DMS114 treated with DMSO at 0.1 percent for 48 hours (cell line): ENCODE measurements around the gene MIS18A.
"Not testable (repeated sequence)": the region's sequence is repeated elsewhere in the genome, so short reads cannot be mapped to it uniquely, and the experiment has no call there.

Source experiments
- DNase-seq: peaks from one replicate; lab custom pipeline; 2025; ENCODE audit not compliant: unreplicated experiment; lab: John Stamatoyannopoulos, UW

The MIS18A gene

DNA sequence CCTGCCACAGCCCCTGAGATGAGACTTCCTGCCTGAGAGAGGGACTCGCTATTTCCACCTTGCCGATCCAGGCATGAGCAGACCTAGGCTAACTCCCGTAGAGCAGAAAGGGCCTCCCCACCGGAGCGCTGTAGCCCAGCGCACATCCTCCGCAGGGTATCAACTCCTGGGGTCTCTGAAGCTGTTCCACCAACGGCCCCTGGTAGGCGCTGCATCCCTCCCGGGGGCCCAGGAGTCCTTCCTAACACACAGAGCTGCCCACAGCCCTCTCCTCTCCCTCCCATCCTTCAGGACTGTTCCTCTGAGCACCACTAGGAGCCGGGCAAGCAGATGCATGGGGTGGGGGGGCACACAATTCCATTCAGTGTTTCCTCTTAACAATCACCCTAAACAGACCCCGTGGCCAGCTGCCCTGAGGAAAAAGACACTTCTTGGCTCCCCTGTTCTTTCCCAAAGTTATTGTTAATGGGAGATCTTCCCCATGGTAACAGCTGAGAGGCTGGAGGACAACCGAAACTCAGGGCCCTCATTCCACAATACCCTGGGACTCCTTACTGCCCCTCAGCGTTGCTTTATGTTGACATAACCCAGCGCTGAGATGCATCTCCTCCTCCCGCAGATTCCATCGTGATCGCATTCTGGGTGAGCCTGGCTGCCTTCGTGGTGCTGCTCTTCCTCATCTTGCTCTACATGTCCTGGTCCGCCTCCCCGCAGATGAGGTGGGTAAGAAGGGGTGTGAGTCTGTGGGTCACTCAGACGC is 27.4 kb upstream of the MIS18A start:
- no peak for DNase-seq

DNA sequence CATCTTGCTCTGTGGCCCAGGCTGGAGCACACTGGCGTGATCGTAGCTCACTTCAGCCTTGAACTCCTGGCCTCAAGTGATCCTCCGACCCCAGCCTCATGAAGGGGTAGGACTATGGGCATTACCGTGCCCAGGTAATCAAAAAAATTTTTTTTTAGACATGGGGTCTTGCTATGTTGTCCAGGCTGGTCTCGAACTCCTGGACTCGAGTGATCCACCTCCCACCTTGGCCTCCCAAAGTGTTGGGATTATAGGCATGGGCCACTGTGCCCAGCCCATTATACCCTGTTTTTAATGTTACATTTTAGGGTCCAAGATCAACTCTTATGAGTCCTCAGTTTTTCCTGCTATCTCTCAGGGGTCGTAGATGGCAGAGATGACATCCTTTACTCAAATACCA is 26.1 kb upstream of the MIS18A start:
- no peak for DNase-seq

DNA sequence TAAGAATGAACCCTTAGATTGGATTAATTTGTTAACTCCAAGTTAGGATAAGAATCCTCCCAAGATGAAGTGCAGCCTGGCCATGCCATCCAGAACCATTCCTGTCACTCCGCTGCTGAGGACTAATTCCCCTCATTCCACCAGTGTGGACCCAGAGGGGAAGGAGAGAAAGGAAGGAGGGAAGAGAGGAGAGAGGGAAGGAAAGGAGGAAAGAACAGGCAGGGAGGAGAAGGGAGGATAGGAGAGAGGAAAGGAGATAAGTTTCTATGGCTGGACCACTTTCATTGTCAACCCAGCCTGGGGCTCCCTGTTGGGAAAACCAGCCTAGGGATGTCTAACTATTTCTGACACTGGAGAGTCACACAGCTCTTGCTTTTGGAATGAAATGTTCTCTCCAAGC is 24.5 kb upstream of the MIS18A start:
- no peak for DNase-seq

- DNase-seq: no peak
Observed at GRCh38 chr21:32302560-32302959, 23.7 kb upstream of the MIS18A start.

- DNase-seq: no peak
Observed at GRCh38 chr21:32301596-32301995, 22.7 kb upstream of the MIS18A start.

DNA sequence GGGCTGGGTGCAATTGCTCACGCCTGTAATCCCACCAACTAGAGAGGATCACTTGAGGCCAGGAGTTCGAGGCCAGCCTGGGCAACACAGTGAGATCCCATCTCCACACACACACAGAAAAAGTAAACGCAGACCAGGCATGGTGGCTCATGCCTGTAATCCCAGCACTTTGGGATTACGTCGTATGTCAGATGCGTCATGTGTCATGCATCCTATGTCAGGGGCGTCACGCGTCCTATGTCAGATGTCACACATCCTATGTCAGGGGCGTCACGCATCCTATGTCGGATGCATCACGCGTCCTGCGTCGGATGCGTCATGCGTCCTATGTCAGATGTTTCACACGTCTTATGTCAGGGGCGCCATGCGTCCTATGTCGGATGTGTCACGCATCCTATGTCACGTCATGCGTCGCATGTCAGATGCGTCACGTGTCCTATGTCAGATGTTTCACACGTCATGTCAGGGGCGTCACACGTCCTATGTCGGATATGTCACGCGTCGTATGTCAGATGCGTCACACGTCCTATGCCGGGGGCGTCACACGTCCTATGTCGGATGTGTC is 21.4 kb upstream of the MIS18A start:
- DNase-seq: no peak

DNA sequence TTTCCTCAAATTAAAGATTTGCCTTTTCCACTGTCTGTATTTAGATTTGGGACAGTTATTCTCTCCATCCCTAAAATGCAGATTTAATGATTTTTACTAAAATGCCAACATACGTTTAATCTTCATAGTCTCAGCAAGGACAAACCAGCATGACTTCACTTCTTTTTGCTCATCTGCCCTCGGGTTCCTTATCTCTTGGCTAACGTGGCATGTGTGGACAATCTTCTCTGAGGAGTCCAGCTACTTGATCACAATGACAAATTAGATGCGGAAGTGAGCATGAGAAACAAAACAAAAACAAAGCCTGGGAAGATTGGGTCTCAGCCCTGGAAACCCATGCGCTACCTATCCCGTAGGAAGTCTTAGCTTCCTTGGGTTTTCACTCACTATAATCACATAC is 20.8 kb upstream of the MIS18A start:
- no peak for DNase-seq

- no peak for DNase-seq
Observed at GRCh38 chr21:32298658-32299081, 19.8 kb upstream of the MIS18A start, which contains the start of gene MRAP. Gene MRAP (plus strand): TSS chr21:32298855. CDS start chr21:32298972, 117 bp downstream.

DNA sequence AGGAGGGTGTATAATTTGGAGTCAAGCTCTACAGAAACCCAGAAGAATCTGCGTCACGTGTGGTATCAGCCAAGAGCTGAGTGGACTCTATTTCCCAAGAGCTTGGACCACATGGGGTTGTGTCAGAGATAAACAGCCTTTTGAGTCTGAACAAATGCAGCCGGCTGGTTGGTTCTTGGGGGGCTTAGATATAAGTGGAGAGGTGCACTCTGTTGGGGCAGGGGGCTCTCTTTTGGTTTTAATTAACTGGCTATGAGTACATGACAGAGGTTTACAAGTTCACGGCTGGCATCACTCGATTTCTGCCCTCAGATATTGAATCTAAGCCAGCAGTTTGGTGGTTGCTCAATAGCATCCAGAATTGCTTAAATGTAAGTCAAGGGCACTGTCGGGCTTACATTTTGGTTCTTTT is 19.3 kb upstream of the MIS18A start:
- no peak for DNase-seq

GRCh38 chr21:32297449-32297848 is 18.6 kb upstream of the MIS18A start:
- DNase-seq: no peak

- no peak for DNase-seq
Observed at GRCh38 chr21:32285476-32285875, 6.6 kb upstream of the MIS18A start.

- no peak for DNase-seq
Observed at GRCh38 chr21:32282992-32283391, 4.1 kb upstream of the MIS18A start.

GRCh38 chr21:32281531-32281930 is 2.7 kb upstream of the MIS18A start:
- no peak for DNase-seq

DNA sequence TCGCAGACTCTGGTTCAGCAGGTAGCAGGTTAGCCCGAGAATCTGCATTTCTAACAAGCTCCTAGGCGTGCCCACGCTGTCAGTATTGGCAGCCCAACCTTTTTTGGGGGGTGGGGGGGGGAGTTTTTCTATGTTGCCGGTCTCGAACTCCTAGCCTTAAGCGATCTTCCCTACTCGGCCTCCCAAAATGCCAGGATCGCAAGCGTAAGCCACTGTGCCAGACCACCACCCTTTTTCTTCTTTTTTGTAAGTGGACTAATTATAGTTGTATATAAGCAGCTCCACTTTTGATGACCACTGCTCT is 480 bp upstream of the MIS18A start:
- DNase-seq: no peak

- DNase-seq: peak; percentile 12
Observed at GRCh38 chr21:32278103-32278502, 746 bp downstream of the MIS18A start.

GRCh38 chr21:32276671-32277070 is 2.2 kb downstream of the MIS18A start:
- no peak for DNase-seq

- no peak for DNase-seq
Observed at GRCh38 chr21:32270748-32271147, 8.1 kb downstream of the MIS18A start.

DNA sequence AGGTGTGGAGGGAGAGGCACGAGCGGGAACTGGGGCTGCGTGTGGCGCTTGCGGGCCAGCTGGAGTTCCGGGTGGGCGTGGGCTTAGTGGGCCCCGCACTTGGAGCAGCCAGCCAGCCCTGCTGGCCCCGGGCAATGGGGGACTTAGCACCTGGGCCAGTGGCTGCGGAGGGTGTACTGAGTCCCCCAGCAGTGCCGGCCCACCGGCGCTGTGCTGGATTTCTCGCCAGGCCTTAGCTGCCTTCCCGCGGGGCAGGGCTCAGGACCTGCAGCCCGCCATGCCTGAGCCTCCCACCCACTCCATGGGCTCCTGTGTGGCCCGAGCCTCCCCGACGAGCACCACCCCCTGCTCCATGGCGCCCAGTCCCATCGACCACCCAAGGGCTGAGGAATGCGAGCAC is 13.5 kb downstream of the MIS18A start:
- not testable (repeated sequence) for DNase-seq

GRCh38 chr21:32261929-32262328 is 16.9 kb downstream of the MIS18A start:
- no peak for DNase-seq

DNA sequence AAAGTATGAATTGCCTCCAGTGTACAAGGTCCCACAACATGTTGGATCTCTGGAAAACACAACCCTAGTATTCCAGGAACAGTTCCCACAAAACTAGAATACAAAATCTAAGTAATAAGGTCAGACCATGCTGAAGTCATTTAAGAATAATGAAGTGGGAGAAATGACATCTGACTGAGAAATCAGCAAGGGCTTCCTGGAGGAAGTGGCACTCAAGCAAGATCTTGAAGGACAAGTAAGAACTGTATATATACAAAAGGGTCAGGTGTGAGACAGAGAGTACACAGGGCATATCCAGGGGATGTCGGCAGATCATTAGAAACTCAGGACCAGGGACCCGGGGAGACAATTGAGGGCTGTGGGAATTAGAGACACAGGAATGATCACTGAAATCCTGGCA is 18.7 kb downstream of the MIS18A start:
- DNase-seq: no peak

DNA sequence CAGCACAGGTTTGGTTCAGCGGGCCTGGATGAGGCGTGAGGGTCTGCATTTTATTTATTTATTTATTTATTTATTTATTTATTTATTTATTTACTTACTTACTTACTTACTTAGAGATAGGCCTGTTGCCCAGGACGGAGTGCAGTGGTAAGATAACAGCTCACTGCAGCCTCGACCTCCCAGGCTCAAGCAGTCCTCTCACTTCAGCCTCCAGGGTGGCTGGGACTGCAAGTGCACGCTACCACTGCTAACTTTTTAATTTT is 20.1 kb downstream of the MIS18A start:
- DNase-seq: not testable (repeated sequence)

DNA sequence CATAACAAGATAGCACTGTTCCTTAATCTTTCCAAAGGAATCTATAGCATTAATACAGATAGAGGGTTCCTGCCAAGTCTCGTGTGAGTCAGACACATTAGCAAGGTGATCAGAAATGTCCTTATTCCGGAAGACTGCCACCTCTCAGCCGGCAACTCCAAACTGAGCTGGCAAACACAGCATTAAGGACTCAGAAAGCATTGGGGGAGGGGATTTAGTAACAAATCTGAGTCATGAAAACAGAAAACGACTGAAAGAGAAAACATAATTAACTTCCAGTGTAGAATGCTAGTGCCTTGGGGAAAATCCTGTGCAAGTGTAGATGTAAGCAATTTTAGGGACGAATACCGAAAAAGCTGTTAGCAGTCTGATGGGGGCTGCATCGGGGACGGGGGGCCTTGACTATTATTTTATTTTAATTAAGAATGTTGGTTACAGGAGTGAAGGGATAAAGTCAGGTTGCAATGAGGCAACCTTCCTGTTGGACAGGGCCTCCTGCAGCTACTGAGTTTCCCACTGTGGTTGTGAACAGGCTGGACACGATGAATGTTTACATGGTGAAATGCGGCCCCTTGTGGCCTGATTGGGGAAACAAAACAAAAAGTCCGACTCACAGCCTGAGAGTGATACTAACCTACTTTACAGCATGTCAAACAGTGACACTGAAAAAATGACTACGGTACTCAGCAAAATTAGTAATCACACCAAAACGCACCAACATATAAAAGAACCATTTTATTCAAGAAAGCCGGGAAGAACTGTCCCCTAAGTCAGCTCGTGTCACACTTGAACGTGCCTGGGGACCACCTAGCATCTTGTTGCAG is 20.7 kb downstream of the MIS18A start:
- peak; percentile 52 for DNase-seq
